Hepatocyte (in vitro differentiated cells): ENCODE measurements around the gene JAML.

Experiments used
- CTCF ChIP-seq: fragments of 200-600 bp; sonication (generic); IDR thresholded peaks from 2 replicates; pipeline ENCODE4 v1.5.1; 2016; ENCODE audit warnings: antibody characterized with exemption, mild to moderate bottlenecking; ENCODE audit not compliant: poor library complexity
- EZH2 ChIP-seq: fragments of 200-600 bp; sonication (generic); IDR thresholded peaks from 2 replicates; pipeline ENCODE4 v1.6.1; 2016; ENCODE audit warnings: antibody characterized with exemption, mild to moderate bottlenecking, borderline replicate concordance
- EZH2phosphoT487 ChIP-seq: fragments of 200-600 bp; sonication (generic); IDR thresholded peaks from one replicate; pipeline ENCODE4 v1.6.1; 2018; ENCODE audit warnings: antibody characterized with exemption, mild to moderate bottlenecking, low read depth, moderate library complexity; ENCODE audit not compliant: unreplicated experiment, severe bottlenecking

- TF ChIP-seq CTCF (no peak), EZH2 (no peak), EZH2phosphoT487 (no peak)
These were observed 9.0 kb upstream of the JAML start for GRCh38 chr11:118233850-118234249.
